HG03196 (cell line): Measurements from ENCODE around the gene MYH9.

Experiments
- ATAC-seq: cut with Tn5 transposase; IDR thresholded peaks from one replicate; pipeline ENCODE4 v1.9.1; 2021; ENCODE audit not compliant: unreplicated experiment

MYH9 gene

GRCh38 chr22:36234919-36235318, 152.8 kb downstream of the MYH9 start:
- ATAC-seq: no peak

DNA sequence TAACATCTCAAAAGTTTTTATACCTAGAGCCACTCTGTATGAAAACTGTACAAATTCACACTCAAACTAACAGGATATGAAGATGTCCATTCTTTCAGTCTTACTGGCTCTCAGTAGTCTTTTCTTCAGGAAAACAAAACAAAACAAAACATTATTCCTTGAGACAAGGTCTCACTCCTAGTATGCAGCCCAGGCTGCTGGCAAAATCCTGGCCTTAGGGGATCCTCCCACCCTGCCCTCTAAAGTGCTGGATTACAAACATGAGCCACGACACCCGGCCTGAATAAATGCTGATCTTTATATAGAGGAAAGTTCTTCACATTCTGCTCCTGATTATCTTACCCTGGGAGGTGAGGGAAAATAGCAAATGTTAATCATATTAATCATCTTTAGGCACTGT, 153.6 kb downstream of the MYH9 start:
- no peak for ATAC-seq

DNA sequence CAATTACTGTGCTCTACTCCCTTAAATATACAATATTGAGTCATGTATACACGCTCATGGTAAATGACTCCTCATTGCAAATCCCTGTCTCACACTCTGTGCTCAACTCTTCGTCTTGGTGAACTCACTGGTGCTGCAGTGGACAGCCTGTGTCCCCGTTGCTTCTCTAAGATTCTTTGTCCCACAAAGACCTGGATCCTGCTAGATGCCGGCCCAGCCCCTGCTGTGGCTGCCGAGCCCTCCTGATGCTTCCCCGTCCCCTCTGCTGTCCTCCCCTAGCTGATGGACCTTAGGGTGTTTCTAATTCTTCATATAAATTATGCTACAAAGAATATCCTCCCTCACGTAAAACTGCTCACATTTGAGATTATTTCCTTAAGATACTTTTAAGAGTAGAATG, 154.0 kb downstream of the MYH9 start:
- no peak for ATAC-seq

- ATAC-seq: no peak
Measured at GRCh38 chr22:36232715-36233401, 154.9 kb downstream of the MYH9 start.
